ENCODE data around the gene BOK. TPM values are rescaled to one million over a fixed set of nuclear protein-coding genes. Genes with fewer than 3 reads are reported as not detected.

The BOK gene
- total and polyA plus RNA-seq, 2 of the 4 experiments (the other 2 are of a cell fraction), result 13.3 to 34.4 TPM

DNA sequence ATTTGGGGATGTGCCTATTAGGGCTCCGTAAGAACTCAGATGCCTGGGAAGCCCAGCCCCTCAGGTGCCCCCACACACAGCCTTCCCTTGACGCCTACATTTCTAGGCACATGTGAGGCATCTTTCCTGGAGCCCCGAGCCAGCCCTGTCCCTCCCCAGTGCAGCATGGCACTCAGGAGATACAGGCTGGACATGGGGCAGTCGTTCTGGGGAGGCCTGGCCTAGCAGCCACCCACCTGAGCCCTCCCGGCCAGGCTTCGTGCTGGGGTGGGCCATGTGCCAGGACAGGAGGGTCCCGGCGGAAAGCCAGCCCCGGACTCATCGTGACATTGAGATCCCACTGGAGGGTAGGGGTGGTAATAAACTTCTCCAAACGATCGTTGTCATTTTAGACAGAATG, 15.2 kb downstream of the BOK start:
- Histone ChIP-seq H3K4me3 (ENCODE audit: insufficient read depth, low read depth, low read length) (no peak overlapping the region), H4K20me1 (ENCODE audit: insufficient read depth, low read length) (peaks cover 25% of the 10 kb centered on the region), H3K14ac (replicated peaks; ENCODE audit: low read depth, low read length) (no peak overlapping the region), H3K79me1 (ENCODE audit: low read depth in 1 of 2, low read length in 2 of 2) (peaks cover 0 to 9% of the 10 kb centered on the region in 2 experiments; a peak in 1 of 4 replicates), H4K91ac (ENCODE audit: insufficient read depth, low read depth, low read length) (no peak overlapping the region), H2AFZ (replicated peaks; ENCODE audit: low read length, poor library complexity) (no peak overlapping the region), H4K5ac (ENCODE audit: low read depth, low read length) (no peak overlapping the region), H3K23ac (ENCODE audit: low read depth, low read length) (no peak overlapping the region), H3K56ac (ENCODE audit: extremely low read depth, insufficient read depth, low read length) (no peak overlapping the region), H3K18ac (ENCODE audit: low read depth, low read length) (no peak overlapping the region), H2AK9ac (replicated peaks; ENCODE audit: low read depth, low read length, poor library complexity) (peak overlapping the region; percentile 3), H2AK5ac (ENCODE audit: low read depth, low read length) (no peak overlapping the region), H3K27me3 (ENCODE audit: control insufficient read depth, insufficient read depth, low read length) (no peaks in the 10 kb centered on the region), H3K36me3 (ENCODE audit: control insufficient read depth, insufficient read depth, low read length) (peaks cover 26% of the 10 kb centered on the region), H3K9ac (ENCODE audit: low read depth, low read length) (no peak overlapping the region), H3K4me2 (ENCODE audit: low read depth, low read length) (no peak overlapping the region), H3K4ac (ENCODE audit: low read depth, low read length) (no peak overlapping the region), H2BK20ac (ENCODE audit: low read depth, low read length) (no peak overlapping the region), H4K8ac (ENCODE audit: low read depth in 2 of 2, low read length in 2 of 2) (no peak overlapping the region), H2BK15ac (ENCODE audit: low read depth, low read length) (no peak overlapping the region), H3K27ac (ENCODE audit: insufficient read depth, low read length) (no peak overlapping the region), H3K4me1 (ENCODE audit: control insufficient read depth, insufficient read depth, low read length) (peaks cover 5% of the 10 kb centered on the region; the same call in 1 of the 2 replicates), H3K9me1 (ENCODE audit: insufficient read depth, low read length) (peaks cover 4% of the 10 kb centered on the region; the same call in 1 of the 2 replicates), H2BK5ac (ENCODE audit: low read depth, low read length, poor library complexity, severe bottlenecking) (no peak overlapping the region), H3K9me3 (ENCODE audit: control insufficient read depth, insufficient read depth, low read length) (no peaks in the 10 kb centered on the region), H2BK120ac (ENCODE audit: low read depth, low read length) (no peak overlapping the region)
- 100% methylated on average over 3 of the region's 12 CpGs; no CpG with 5 or more reads in 1 of the 2 experiments for WGBS, 2 experiments (ENCODE audit: extremely low coverage in 2 of 2, insufficient read length in 1 of 2)
- no TSS peak for BruUV-seq (replicated peaks)
- POLR2A ChIA-PET (ENCODE audit: unreplicated experiment), result no interaction called here
- in situ Hi-C loops (cut with MboI; ENCODE audit: low sequenced_read_pairs) (no loop called here), intact Hi-C loops (cut with micrococcal nuclease) (no loop called here), dilution Hi-C loops (cut with HindIII; ENCODE audit: low sequenced_read_pairs, unreplicated experiment) (no loop called here)
- DNase-seq (no peak), ATAC-seq (ENCODE audit: low read depth) (no peak)
- CTCF ChIA-PET, result no interaction called here
- TF ChIP-seq MXI1 (IDR thresholded peaks at IDR 0.05; ENCODE audit: borderline replicate concordance, low read depth, low read length) (no peak), NFE2L2 (IDR thresholded peaks at IDR 0.05; ENCODE audit: low read depth, low read length) (no peak), CTCF (conservative IDR thresholded peaks at IDR 0.05; ENCODE audit: low read depth, low read length) (no peak)
